NCI-H1105 (cell line): ENCODE measurements around the gene SELENOF.

Experiments used
- DNase-seq: peaks from one replicate; lab custom pipeline; 2025; lab: John Stamatoyannopoulos, UW

Gene SELENOF

GRCh38 chr1:86913896-86914600 is at the start of gene SELENOF:
SELENOF (minus strand) TSS chr1:86914126; CDS start chr1:86914111, 15 bp downstream.
- DNase-seq: peak; percentile 100

- no peak for DNase-seq
Observed at GRCh38 chr1:86960548-86960947, 46.6 kb upstream of the SELENOF start.

GRCh38 chr1:86957221-86957620 is 43.3 kb upstream of the SELENOF start:
- no peak for DNase-seq

- DNase-seq: no peak
Observed at GRCh38 chr1:86956221-86956620, 42.3 kb upstream of the SELENOF start.

GRCh38 chr1:86955678-86956077 is 41.8 kb upstream of the SELENOF start:
- DNase-seq: no peak

- DNase-seq: no peak
Observed at GRCh38 chr1:86953167-86953566, 39.2 kb upstream of the SELENOF start.

- DNase-seq: no peak
Observed at GRCh38 chr1:86951430-86951829, 37.5 kb upstream of the SELENOF start.

DNA sequence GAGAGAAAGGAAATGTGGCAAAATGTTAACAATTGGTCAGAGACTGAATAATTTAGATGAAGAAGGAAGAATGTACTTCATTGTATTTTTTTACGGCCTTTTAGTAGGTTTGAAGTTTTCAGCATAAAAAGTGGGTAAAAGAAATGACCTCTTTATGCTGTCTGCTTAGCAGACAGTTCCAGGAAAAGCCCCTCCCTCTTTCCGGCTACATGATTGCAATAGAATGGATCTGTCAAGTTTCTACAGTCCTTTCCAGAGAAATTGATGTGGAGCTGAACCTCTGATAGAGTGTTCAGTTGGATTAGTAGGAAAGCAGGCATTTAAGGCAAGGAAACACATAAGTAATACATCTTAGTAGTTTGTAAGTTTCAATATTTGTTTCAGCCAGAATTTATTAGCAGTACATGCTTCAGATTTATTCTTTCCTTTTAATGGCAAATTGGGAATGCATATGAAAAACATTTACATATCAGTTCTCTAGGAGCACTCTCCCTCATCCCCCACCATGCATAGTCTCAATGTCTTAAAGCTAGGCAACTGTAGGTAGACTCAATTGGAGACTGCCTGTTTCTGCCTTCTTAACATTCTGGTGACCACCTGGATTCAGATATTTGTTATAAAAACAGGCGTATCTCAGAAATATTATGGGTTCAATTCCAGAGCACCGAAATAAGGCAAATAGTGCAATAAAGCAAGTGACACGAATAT is 36.9 kb upstream of the SELENOF start:
- no peak for DNase-seq

DNA sequence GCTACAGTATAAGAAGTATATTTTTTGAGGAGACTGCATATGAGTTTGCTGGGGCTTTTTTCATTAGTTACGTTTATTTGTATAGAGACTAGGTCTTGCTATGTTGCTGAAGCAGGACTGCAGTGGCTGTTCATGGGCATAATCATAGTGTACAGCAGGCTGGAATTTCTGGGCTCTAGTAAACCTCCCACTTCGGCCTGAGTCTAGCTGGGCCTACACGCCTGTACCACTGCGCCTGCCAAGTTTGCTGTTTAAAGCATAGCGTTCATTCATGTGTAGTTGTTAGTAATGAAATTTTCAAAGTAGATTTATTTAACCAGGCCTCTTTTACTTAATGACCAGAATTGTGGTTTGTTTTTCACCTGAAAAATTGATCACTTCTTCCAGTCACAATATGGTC is 34.3 kb upstream of the SELENOF start:
- no peak for DNase-seq

GRCh38 chr1:86942743-86943142 is 28.8 kb upstream of the SELENOF start:
- no peak for DNase-seq

DNA sequence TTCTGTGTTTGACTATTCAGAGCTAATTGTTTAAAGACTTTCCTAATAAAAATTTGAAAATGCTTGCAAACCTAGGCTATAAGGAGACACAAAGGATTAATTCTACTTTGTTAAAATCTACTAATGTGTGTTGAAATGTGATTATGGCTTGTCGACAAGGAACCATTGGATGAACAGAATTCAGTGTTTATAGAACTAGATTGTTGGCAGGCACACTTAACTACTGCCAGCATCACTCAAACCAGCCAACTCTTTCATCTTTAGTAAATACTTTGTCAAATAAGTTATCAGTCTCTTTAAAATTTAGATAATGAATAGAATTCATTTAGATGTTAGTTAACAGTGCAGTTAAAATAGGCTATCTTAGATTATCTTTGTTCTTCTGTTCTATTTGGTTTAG is 28.1 kb upstream of the SELENOF start:
- DNase-seq: no peak

GRCh38 chr1:86940599-86940998 is 26.7 kb upstream of the SELENOF start:
- no peak for DNase-seq

DNA sequence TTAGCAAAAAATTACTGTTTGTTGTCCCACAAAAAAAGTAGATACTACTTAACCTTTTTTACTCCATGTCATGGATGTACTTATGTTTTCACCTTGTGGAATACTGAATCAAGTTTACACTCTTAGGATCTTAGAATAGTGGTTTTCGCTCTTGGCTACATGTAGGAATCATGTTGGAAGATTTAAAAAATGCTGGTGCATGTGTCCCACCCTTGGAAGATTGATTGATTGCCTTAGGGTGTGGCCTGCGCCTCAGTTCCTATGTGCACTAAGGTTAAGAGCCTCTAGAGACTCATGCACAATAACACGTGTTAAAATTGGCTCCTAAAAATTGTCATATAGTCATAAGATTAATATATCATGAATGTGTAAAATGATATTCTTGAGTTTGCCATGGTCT is 25.5 kb upstream of the SELENOF start:
- no peak for DNase-seq

- DNase-seq: no peak
Observed at GRCh38 chr1:86938855-86939254, 24.9 kb upstream of the SELENOF start.

DNA sequence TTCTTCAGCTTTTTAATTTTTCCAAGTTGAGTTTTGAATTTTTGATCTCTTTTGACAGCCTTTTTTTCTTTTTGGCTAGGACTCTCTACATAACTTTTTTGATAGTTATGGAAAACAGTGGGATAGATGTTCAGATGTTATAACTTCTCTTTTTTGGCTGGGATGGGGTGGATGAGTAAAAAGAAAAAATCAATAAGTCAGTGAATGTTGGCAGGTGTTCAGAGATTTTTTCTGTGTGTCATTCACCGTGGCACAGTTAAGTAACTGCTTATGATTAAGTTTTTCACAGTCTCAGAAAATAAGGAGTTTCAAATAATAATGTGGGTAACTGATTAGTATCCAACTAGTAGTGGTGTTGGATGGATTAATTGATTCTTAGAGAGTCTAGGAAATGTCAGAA is 24.5 kb upstream of the SELENOF start:
- DNase-seq: no peak

- no peak for DNase-seq
Observed at GRCh38 chr1:86933562-86934377, 19.8 kb upstream of the SELENOF start.

- no peak for DNase-seq
Observed at GRCh38 chr1:86933051-86933450, 19.1 kb upstream of the SELENOF start.

- DNase-seq: no peak
Observed at GRCh38 chr1:86928819-86929218, 14.9 kb upstream of the SELENOF start.

DNA sequence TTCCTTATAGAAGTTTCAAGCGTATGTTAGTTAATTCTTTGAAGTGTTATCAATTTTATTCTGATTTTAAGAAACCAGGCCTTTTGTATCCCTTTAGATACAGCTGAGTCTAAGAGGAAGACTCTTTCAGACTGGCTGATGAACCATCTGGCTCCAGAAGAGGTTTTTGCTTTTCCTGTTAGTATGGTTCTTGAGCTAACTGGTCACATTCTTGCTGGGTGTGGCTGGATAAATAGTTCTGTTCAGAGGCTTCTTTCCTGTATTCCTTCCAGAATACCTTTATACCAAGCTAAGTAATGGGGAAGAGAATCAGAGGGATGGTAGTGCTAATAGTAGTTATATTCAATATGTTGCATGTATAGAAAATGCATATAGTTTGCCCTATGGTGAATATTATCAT is 13.0 kb upstream of the SELENOF start:
- DNase-seq: no peak

- no peak for DNase-seq
Observed at GRCh38 chr1:86925742-86926141, 11.8 kb upstream of the SELENOF start.

GRCh38 chr1:86924324-86924960 is 10.5 kb upstream of the SELENOF start:
- DNase-seq: no peak

- no peak for DNase-seq
Observed at GRCh38 chr1:86922445-86922844, 8.5 kb upstream of the SELENOF start.
